Measurements from ENCODE around the gene ARHGAP9.
A peak's percentile ranks its signal among the peaks of the same experiment; 100 is the strongest.

GRCh38 chr12:57487597-57488401 lies 8.1 kb upstream of the ARHGAP9 start, which contains the start of gene MARS1:
- TF ChIP-seq CTCF (conservative IDR thresholded peaks at IDR 0.05; ENCODE audit: low read depth, low read length) (no peak; the same call in 1 of the 2 replicates), RAD21 (IDR thresholded peaks at IDR 0.05; ENCODE audit: low read length) (no peak), CEBPB (IDR thresholded peaks at IDR 0.05; ENCODE audit: low read depth, low read length) (peak; percentile 96), POLR2A (IDR thresholded peaks at IDR 0.05; ENCODE audit: low read depth, low read length) (peak; percentile 80), RFX5 (IDR thresholded peaks at IDR 0.05; ENCODE audit: low read depth, low read length) (no peak), NFE2L2 (IDR thresholded peaks at IDR 0.05; ENCODE audit: low read depth, low read length) (no peak), MAFK (IDR thresholded peaks at IDR 0.05; ENCODE audit: low read depth, low read length) (no peak), SMC3 (IDR thresholded peaks at IDR 0.05; ENCODE audit: low read depth, low read length) (no peak)
